ENCODE results near the gene ZNF440.
"Not testable (repeated sequence)": the region's sequence is repeated elsewhere in the genome, so short reads cannot be mapped to it uniquely, and the experiment has no call there.

Gene ZNF440

DNA sequence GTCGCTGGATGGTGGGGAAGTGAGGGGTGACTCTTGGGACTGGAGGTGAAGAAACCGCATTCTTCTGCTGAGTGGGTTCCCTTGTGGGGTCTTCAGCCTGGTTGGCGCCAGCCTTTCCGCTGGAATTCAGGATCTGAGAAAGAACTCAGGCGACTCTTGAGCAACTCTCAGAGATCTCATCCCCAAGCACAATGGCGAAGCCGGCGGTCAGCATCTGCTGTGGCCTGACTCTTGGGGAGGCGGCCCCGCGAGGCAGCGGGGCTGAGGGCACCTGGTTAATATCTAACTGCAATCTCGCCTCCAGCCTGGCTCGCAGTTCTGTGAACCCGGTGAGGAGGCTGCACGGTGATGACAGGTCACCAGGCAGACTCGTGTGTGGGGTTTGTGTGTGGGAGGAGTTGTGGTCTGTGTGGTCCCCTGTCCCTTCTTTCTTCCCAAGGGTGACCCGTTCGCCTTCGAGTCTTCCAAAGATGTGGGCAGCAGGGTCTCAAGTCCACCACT, 46.4 kb upstream of the ZNF440 start:
- ATAC-seq, result peak; percentile 52
- TF ChIP-seq GLIS3 (CRISPR knock-in tag; IDR thresholded peaks at IDR 0.05), result no peak
- no peak for TF ChIP-seq BACH2 (CRISPR knock-in tag; IDR thresholded peaks at IDR 0.05; ENCODE audit: borderline replicate concordance)
- no peak for TF ChIP-seq OSR1 (CRISPR knock-in tag; IDR thresholded peaks at IDR 0.05)
- no peak for TF ChIP-seq TCF4 (CRISPR knock-in tag; IDR thresholded peaks at IDR 0.05; ENCODE audit: borderline replicate concordance)
- TF ChIP-seq TOX (CRISPR knock-in tag; IDR thresholded peaks at IDR 0.05; ENCODE audit: borderline replicate concordance), result no peak
- no peak for TF ChIP-seq ZNF565 (CRISPR knock-in tag; conservative IDR thresholded peaks at IDR 0.05; ENCODE audit: low read depth)
- TF ChIP-seq, protein P1, sequence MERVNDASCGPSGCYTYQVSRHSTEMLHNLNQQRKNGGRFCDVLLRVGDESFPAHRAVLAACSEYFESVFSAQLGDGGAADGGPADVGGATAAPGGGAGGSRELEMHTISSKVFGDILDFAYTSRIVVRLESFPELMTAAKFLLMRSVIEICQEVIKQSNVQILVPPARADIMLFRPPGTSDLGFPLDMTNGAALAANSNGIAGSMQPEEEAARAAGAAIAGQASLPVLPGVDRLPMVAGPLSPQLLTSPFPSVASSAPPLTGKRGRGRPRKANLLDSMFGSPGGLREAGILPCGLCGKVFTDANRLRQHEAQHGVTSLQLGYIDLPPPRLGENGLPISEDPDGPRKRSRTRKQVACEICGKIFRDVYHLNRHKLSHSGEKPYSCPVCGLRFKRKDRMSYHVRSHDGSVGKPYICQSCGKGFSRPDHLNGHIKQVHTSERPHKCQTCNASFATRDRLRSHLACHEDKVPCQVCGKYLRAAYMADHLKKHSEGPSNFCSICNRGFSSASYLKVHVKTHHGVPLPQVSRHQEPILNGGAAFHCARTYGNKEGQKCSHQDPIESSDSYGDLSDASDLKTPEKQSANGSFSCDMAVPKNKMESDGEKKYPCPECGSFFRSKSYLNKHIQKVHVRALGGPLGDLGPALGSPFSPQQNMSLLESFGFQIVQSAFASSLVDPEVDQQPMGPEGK (CRISPR knock-in tag; IDR thresholded peaks at IDR 0.05; ENCODE audit: borderline replicate concordance), result no peak
- TF ChIP-seq ZNF8 (CRISPR knock-in tag; IDR thresholded peaks at IDR 0.05), result no peak
- TF ChIP-seq, protein P2, sequence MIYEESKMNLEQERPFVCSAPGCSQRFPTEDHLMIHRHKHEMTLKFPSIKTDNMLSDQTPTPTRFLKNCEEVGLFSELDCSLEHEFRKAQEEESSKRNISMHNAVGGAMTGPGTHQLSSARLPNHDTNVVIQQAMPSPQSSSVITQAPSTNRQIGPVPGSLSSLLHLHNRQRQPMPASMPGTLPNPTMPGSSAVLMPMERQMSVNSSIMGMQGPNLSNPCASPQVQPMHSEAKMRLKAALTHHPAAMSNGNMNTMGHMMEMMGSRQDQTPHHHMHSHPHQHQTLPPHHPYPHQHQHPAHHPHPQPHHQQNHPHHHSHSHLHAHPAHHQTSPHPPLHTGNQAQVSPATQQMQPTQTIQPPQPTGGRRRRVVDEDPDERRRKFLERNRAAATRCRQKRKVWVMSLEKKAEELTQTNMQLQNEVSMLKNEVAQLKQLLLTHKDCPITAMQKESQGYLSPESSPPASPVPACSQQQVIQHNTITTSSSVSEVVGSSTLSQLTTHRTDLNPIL (CRISPR knock-in tag; IDR thresholded peaks at IDR 0.05; ENCODE audit: low read depth), result no peak
- TF ChIP-seq ZFP30 (CRISPR knock-in tag; IDR thresholded peaks at IDR 0.05), result no peak

DNA sequence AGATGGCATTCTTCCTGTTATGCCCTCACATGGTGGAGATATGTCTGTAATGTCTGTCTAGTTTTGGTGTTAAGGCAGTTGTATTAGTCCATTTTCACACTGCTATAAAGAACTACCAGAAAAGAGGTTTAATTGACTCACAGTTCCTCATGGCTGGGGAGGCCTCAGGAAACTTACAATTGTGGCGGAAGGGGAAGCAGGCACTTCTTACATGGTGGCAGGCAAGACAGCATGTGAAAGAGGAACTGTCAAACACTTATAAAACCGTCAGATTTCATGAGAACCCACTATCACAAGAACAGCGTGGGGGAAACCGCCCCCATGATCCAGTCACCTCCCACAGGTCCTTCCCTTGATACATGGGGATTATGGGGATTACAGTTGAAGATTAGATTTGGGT, 44.1 kb upstream of the ZNF440 start:
- ATAC-seq, result no peak
- TF ChIP-seq, protein P1 (CRISPR knock-in tag; IDR thresholded peaks at IDR 0.05; ENCODE audit: borderline replicate concordance), result no peak
- TF ChIP-seq PPARA (CRISPR knock-in tag; IDR thresholded peaks at IDR 0.05; ENCODE audit: borderline replicate concordance) (no peak), TCF4 (CRISPR knock-in tag; IDR thresholded peaks at IDR 0.05; ENCODE audit: borderline replicate concordance) (no peak), ESRRG (CRISPR knock-in tag; IDR thresholded peaks at IDR 0.05) (no peak), ZFP30 (CRISPR knock-in tag; IDR thresholded peaks at IDR 0.05) (no peak), ZC3H10 (CRISPR knock-in tag; IDR thresholded peaks at IDR 0.05) (no peak), ISL1 (CRISPR knock-in tag; IDR thresholded peaks at IDR 0.05) (no peak), OSR1 (CRISPR knock-in tag; IDR thresholded peaks at IDR 0.05) (no peak), CSDC2 (CRISPR knock-in tag; IDR thresholded peaks at IDR 0.05) (no peak), ZNF8 (CRISPR knock-in tag; IDR thresholded peaks at IDR 0.05) (no peak), SNAI2 (CRISPR knock-in tag; IDR thresholded peaks at IDR 0.05) (no peak), TOX (CRISPR knock-in tag; IDR thresholded peaks at IDR 0.05; ENCODE audit: borderline replicate concordance) (no peak)
- TF ChIP-seq, protein P3, sequence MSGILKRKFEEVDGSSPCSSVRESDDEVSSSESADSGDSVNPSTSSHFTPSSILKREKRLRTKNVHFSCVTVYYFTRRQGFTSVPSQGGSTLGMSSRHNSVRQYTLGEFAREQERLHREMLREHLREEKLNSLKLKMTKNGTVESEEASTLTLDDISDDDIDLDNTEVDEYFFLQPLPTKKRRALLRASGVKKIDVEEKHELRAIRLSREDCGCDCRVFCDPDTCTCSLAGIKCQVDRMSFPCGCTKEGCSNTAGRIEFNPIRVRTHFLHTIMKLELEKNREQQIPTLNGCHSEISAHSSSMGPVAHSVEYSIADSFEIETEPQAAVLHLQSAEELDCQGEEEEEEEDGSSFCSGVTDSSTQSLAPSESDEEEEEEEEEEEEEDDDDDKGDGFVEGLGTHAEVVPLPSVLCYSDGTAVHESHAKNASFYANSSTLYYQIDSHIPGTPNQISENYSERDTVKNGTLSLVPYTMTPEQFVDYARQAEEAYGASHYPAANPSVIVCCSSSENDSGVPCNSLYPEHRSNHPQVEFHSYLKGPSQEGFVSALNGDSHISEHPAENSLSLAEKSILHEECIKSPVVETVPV (CRISPR knock-in tag; IDR thresholded peaks at IDR 0.05), result no peak
- TF ChIP-seq, protein P4, sequence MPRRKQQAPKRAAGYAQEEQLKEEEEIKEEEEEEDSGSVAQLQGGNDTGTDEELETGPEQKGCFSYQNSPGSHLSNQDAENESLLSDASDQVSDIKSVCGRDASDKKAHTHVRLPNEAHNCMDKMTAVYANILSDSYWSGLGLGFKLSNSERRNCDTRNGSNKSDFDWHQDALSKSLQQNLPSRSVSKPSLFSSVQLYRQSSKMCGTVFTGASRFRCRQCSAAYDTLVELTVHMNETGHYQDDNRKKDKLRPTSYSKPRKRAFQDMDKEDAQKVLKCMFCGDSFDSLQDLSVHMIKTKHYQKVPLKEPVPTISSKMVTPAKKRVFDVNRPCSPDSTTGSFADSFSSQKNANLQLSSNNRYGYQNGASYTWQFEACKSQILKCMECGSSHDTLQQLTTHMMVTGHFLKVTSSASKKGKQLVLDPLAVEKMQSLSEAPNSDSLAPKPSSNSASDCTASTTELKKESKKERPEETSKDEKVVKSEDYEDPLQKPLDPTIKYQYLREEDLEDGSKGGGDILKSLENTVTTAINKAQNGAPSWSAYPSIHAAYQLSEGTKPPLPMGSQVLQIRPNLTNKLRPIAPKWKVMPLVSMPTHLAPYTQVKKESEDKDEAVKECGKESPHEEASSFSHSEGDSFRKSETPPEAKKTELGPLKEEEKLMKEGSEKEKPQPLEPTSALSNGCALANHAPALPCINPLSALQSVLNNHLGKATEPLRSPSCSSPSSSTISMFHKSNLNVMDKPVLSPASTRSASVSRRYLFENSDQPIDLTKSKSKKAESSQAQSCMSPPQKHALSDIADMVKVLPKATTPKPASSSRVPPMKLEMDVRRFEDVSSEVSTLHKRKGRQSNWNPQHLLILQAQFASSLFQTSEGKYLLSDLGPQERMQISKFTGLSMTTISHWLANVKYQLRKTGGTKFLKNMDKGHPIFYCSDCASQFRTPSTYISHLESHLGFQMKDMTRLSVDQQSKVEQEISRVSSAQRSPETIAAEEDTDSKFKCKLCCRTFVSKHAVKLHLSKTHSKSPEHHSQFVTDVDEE (CRISPR knock-in tag; IDR thresholded peaks at IDR 0.05), result no peak
- TF ChIP-seq, protein P5, sequence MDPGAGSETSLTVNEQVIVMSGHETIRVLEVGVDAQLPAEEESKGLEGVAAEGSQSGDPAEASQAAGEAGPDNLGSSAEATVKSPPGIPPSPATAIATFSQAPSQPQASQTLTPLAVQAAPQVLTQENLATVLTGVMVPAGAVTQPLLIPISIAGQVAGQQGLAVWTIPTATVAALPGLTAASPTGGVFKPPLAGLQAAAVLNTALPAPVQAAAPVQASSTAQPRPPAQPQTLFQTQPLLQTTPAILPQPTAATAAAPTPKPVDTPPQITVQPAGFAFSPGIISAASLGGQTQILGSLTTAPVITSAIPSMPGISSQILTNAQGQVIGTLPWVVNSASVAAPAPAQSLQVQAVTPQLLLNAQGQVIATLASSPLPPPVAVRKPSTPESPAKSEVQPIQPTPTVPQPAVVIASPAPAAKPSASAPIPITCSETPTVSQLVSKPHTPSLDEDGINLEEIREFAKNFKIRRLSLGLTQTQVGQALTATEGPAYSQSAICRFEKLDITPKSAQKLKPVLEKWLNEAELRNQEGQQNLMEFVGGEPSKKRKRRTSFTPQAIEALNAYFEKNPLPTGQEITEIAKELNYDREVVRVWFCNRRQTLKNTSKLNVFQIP (CRISPR knock-in tag; IDR thresholded peaks at IDR 0.05; ENCODE audit: borderline replicate concordance, low read depth), result no peak
- TF ChIP-seq, protein P2 (CRISPR knock-in tag; IDR thresholded peaks at IDR 0.05; ENCODE audit: low read depth), result no peak

GRCh38 chr19:11771520-11771919, 42.6 kb upstream of the ZNF440 start:
- ATAC-seq, result not testable (repeated sequence)

GRCh38 chr19:11776669-11777068, 37.4 kb upstream of the ZNF440 start:
- not testable (repeated sequence) for ATAC-seq
